GM19395 (cell line): ENCODE data around the gene ABCF3.

Experiments used
- ATAC-seq: cut with Tn5 transposase; IDR thresholded peaks from one replicate; pipeline ENCODE4 v1.9.1; 2021; ENCODE audit warnings: mild to moderate bottlenecking, moderate library complexity; ENCODE audit not compliant: unreplicated experiment

The ABCF3 gene

DNA sequence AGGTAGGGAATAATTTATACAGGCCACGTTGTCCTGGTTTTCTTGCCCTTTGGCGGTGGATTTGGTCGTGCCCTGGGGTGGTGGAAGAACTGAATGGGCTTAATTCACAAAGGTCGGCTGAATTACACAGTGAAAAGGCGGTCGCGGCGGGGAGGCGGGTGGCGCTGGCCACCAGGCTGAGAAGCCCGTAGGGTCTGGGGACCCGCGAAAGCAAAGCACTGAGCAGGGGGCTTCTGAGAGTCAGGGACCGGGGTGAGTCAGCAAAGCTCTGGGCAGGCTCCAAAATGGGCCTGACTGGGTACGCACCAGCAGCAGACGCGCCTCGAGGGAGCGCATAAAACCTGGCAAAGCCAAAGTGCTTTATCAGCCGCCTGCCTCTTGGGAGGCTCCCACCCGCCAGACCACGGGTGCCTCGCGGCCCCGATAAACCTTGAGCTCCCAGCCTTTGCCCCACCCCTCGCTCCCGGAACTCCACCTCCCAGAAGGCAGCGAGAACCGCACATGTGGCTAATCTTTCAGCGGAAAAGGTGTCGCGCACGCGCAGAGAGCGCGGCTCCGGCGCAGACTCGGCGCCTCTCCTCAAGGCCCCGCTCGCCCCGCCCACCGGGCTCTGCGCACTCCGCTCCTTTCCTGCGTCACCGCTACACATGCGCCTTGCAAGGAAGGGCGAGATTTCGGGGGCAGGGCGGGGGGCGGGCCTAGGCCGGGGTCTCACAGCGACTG is 377 bp upstream of the ABCF3 start:
- peak; percentile 91 for ATAC-seq

DNA sequence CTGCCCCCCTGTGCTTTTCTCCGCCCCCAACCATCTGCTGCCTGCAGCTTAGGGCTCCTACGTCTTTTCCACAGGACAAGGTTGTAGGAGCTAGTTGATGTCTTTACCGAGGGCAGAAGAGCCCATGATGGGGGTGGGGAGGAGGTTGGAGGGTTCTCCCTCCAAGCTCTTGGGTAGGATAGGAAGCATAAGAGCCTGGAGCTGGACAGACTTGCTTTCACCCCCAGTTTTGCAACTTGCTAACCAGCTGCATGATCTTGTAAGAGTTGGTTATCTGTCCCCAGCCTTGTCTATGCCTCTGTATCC is 856 bp downstream of the ABCF3 start:
- no peak for ATAC-seq

GRCh38 chr3:184188080-184188479 is 2.1 kb downstream of the ABCF3 start:
- ATAC-seq = no peak

- ATAC-seq = no peak
Measured at GRCh38 chr3:184189421-184189820, 3.4 kb downstream of the ABCF3 start.

DNA sequence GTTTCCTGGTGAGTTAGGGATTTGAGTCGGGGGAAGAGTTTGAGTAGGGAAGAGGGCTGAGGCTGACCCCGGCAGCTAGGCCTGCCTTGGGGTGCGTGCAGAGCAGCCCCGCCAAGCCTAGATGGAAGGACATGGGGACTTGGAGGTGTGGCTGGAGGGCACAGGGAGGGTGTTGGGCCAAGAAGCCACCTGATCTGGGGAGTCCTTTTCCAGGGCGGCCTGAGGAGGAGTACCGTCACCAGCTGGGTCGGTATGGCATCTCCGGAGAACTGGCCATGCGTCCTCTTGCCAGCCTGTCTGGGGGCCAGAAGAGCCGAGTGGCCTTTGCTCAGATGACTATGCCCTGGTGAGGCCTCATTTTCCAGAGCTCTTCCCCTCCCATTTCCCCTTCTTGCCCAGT is 6.9 kb downstream of the ABCF3 start:
- no peak for ATAC-seq

GRCh38 chr3:184193991-184194539 is 8.1 kb downstream of the ABCF3 start:
- ATAC-seq = no peak

DNA sequence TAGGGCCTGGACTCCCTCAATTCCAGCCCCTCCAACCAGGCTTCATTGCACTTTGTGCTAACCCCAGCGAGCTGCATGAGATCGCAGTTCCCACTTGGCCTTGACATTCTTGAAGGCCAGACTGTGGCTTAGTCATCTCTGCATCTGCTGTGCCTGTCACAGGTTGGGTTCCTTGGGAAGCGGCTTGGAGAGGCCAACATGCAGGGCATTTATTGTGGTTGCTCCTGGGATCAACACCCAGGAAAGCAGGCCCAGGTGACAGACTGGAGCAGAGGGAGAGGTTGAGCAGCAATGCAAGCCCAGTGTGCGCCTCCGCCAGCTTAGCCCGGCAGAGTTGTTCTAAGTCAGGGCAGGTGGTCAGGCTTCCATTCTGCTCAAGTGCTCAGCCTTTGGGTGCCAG is 10.5 kb downstream of the ABCF3 start:
- ATAC-seq = no peak

GRCh38 chr3:184198509-184198908 is 12.5 kb downstream of the ABCF3 start:
- ATAC-seq = no peak

- ATAC-seq = no peak
Measured at GRCh38 chr3:184200825-184201224, 14.8 kb downstream of the ABCF3 start.

DNA sequence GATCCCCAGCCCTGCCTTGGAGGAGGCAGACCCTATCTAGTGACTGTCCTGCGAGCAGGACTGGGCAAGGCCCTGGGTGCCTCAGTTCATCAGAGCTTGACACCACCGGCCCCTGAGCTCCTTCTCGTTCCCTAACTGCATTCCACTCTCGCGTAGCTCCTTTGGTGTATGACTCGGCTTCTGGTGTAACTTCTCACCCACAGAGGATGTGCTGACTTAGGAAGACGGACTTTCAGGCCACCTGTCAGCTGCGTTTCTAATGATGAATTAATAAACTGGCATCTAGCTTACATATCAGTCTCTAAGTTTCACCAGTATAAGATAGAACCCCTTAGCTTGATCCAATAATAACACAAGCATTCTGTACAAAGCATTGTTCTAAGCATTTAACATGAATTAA is 17.5 kb downstream of the ABCF3 start:
- no peak for ATAC-seq

- no peak for ATAC-seq
Measured at GRCh38 chr3:184209146-184209923, 23.3 kb downstream of the ABCF3 start.

- ATAC-seq = no peak
Measured at GRCh38 chr3:184211297-184211696, 25.3 kb downstream of the ABCF3 start.

DNA sequence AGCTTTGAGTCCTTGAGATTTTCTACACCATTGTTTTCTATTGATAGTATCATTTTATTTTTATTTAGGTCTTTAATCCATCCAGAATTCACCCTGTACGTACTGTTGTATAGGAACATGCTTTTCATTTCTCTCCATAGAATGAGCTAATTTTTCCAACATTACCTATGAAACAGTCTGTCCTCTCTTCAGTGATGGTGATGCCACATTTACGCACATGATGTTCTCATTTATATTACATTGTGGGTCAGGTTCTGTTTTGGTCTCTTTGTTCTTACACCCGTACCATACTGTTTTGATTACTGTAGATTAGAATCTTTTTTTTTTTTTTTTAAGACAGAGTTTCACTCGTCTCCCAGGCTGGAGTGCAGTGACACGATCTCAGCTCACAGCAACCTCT is 25.7 kb downstream of the ABCF3 start:
- no peak for ATAC-seq

DNA sequence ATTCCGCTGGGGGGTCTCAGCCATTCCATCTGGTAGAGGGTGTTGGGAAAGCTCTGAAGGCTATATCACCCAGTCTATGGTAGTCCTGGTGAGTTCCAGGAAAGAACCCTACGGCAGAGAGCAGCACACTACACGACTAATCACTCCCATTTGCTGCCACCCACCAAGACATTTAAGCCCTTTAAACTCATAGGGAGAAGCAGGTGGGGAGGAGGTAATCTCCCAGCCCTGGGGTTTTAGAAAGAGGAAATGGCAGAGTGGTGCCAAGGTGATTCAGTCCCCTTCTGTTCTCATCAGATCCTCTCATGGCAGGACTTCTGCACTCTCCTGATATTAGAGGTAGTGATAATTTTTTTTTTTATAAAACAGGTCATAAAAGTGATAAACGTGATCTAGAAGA is 32.8 kb downstream of the ABCF3 start:
- no peak for ATAC-seq

- no peak for ATAC-seq
Measured at GRCh38 chr3:184222521-184222920, 36.5 kb downstream of the ABCF3 start.

DNA sequence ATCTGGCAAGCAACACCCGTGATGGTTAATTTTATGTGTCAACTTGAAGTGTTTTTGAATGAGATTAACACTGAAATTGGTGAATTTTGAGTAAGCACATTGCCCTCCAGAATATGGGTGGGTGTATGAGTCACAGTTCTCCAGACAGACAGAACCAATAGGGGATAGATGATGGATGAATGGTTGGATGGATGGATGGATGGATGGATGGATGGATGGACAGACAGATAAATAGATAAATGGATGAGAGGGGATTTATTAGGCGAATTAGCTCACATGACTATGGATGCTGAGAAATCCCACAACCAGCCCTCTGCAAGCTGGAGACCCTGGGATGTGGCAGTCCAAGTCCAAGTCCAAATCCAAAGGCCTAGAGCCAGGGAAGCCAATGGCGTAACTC is 37.9 kb downstream of the ABCF3 start:
- no peak for ATAC-seq

DNA sequence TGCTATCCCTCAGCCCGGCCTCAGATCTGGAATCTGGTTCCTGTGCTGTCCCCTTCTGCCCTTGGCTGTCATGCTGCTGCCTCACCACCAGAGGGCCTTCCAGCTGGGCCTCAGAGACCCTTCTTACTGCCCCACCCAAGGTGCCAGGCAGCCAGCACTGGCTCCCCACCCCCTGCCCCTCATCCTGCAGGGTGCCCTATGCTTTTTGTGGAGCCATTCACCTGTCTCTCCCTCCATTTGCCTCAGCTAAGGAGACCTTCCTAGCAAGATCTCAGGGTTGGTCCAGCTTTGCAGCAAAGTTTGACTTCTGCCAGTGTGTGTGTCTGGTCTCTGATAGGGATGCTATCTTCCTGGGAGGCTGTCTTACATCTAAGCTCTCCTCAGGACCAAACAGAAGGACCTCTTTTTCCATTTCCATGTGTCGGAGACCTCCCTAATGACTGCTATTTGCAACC is 41.5 kb downstream of the ABCF3 start:
- ATAC-seq = peak; percentile 48

- ATAC-seq = no peak
Measured at GRCh38 chr3:184228376-184229137, 42.6 kb downstream of the ABCF3 start.

GRCh38 chr3:184229394-184230080 is 43.5 kb downstream of the ABCF3 start, which contains the start of gene VWA5B2:
Gene VWA5B2, plus strand, starts transcription at chr3:184229585. Its CDS starts 944 bp downstream, at chr3:184230529.
- ATAC-seq = no peak

GRCh38 chr3:184230081-184230602 is 44.1 kb downstream of the ABCF3 start:
- ATAC-seq = no peak
